ENCODE measurements around the gene SCAF1. TPM values are rescaled to one million over a fixed set of nuclear protein-coding genes. Genes with fewer than 3 reads are reported as not detected.
A peak's percentile ranks its signal among the peaks of the same experiment; 100 is the strongest.

The SCAF1 gene
- total and polyA plus RNA-seq, 9 of the 15 experiments (the other 6 are each of a cell fraction or from before 2014, with no cell fraction given): 0.20 to 79.0 (median 4.9) TPM

DNA sequence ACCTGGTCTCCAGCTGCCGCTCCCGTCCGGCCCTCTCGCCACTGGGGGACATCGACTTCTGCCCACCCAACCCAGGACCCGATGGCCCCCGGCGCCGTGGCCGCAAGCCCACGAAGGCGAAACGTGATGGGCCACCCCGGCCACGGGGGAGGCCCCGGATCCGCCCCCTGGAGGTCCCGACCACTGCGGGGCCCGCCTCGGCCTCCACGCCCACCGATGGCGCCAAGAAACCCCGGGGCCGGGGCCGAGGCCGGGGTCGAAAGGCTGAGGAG, 44.4 kb upstream of the SCAF1 start:
- in situ Hi-C loops (cut with MboI) (no loop called here), intact Hi-C loops (cut with micrococcal nuclease) (no loop called here)
- DNase-seq (ENCODE audit: extremely low read depth in 1 of 4, low spot score in 3 of 4) (peak in 1 of 4 experiments; percentile 21), FAIRE-seq (no peak), ATAC-seq (no peak)
- peaks cover 26% of the 10 kb centered on the region for H3K79me2 ChIP-seq (ENCODE audit: control insufficient read depth, insufficient read depth, low read length)
- peaks cover 7 to 38% of the 10 kb centered on the region in 2 experiments; a peak in 4 of 5 replicates for H3K4me1 ChIP-seq (replicated peaks in 1 of 2; ENCODE audit: control insufficient read depth in 2 of 2, insufficient read depth in 2 of 2, low read length in 2 of 2)
- 99% methylated on average over 14 of the region's 29 CpGs for WGBS (ENCODE audit: insufficient coverage, low coverage, missing lambda C conversion rate)
- peaks cover 3% of the 10 kb centered on the region for H3K9me1 ChIP-seq (ENCODE audit: control insufficient read depth, insufficient read depth, low read length)
- 0 out of 2 replicates have a peak, but pooled peaks have one; percentile 14 for TF ChIP-seq POLR2G (IDR thresholded peaks at IDR 0.05; ENCODE audit: low read depth, low read length)
- TF ChIP-seq MCM5 (IDR thresholded peaks at IDR 0.05; ENCODE audit: low read depth): no peak
- TF ChIP-seq, protein P1, sequence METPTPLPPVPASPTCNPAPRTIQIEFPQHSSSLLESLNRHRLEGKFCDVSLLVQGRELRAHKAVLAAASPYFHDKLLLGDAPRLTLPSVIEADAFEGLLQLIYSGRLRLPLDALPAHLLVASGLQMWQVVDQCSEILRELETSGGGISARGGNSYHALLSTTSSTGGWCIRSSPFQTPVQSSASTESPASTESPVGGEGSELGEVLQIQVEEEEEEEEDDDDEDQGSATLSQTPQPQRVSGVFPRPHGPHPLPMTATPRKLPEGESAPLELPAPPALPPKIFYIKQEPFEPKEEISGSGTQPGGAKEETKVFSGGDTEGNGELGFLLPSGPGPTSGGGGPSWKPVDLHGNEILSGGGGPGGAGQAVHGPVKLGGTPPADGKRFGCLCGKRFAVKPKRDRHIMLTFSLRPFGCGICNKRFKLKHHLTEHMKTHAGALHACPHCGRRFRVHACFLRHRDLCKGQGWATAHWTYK (CRISPR knock-in tag; IDR thresholded peaks at IDR 0.05): no peak
- TF ChIP-seq RBFOX2 (IDR thresholded peaks at IDR 0.05; ENCODE audit: low read depth, low read length): 0 out of 2 replicates have a peak, but pooled peaks have one; percentile 11
- TF ChIP-seq FIP1L1 (IDR thresholded peaks at IDR 0.05; ENCODE audit: low read depth, low read length, poor library complexity, severe bottlenecking): peak; percentile 34
- TF ChIP-seq ZNF41 (CRISPR knock-in tag; conservative IDR thresholded peaks at IDR 0.05): no peak
- H3K9ac ChIP-seq (ENCODE audit: insufficient read depth in 1 of 2, low read depth in 2 of 2, low read length in 2 of 2): no peak overlapping the region
- H3K4me3 ChIP-seq: no peak overlapping the region
- no peaks in the 10 kb centered on the region for H3K27me3 ChIP-seq (ENCODE audit: control insufficient read depth in 2 of 2, insufficient read depth in 2 of 2, low read length in 2 of 2)
- H3K36me3 ChIP-seq (ENCODE audit: control insufficient read depth, insufficient read depth, low read length): peaks cover 84% of the 10 kb centered on the region
- ChIA-PET CTCF (ENCODE audit: low intra/inter-chr PET ratio) (no interaction called here), POLR2A (interaction anchor here (0.6 kb wide), 1 partner anchor 35 kb away, joined by 3 read pairs; no protein-coding TSS in a partner anchor)
- no peak overlapping the region for H3K27ac ChIP-seq (ENCODE audit: extremely low read depth, low read depth, low read length)
- H4K20me1 ChIP-seq (replicated peaks; ENCODE audit: control insufficient read depth, insufficient read depth, low read length): peaks cover 6% of the 10 kb centered on the region; the same call in 1 of the 2 replicates
- no peak overlapping the region for H3K4me2 ChIP-seq (ENCODE audit: insufficient read depth, low read length)
- H3K9me3 ChIP-seq (replicated peaks; ENCODE audit: control insufficient read depth, insufficient read depth, low read depth, low read length): no peaks in the 10 kb centered on the region
- BruUV-seq (replicated peaks): no TSS peak
- H2AFZ ChIP-seq (ENCODE audit: low read depth, low read length): no peak overlapping the region

Data from K562 (cell line).